ENCODE results near the gene AMY1A.
"Not testable (repeated sequence)": the region's sequence is repeated elsewhere in the genome, so short reads cannot be mapped to it uniquely, and the experiment has no call there.

DNA sequence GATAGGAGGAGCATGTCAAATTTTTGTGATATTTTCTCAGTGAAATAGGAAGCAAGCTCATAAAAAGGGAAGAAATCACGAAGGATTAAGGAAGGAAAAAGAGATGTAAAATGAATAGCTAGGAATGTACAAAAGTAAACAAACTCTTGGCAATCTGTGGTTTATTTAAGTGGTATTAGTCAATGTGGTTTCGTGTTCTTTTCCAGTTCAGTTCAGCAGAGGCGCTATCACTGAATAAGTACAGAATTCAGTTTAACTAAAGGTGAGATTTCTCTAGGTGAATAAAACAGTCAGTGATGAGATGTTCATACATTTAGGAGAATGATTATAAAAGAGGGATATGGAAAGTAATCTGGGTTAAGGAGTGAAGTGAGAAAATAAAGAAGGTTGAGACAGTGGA is 11.7 kb upstream of the AMY1A start:
- TF ChIP-seq CTCF (IDR thresholded peaks at IDR 0.05); TCF7 (CRISPR knock-in tag; IDR thresholded peaks at IDR 0.05; ENCODE audit: low read depth); FOXP4 (CRISPR knock-in tag; IDR thresholded peaks at IDR 0.05): not testable (repeated sequence)
- TF ChIP-seq, protein P1, sequence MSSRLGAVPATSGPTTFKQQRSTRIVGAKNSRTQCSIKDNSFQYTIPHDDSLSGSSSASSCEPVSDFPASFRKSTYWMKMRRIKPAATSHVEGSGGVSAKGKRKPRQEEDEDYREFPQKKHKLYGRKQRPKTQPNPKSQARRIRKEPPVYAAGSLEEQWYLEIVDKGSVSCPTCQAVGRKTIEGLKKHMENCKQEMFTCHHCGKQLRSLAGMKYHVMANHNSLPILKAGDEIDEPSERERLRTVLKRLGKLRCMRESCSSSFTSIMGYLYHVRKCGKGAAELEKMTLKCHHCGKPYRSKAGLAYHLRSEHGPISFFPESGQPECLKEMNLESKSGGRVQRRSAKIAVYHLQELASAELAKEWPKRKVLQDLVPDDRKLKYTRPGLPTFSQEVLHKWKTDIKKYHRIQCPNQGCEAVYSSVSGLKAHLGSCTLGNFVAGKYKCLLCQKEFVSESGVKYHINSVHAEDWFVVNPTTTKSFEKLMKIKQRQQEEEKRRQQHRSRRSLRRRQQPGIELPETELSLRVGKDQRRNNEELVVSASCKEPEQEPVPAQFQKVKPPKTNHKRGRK (CRISPR knock-in tag; IDR thresholded peaks at IDR 0.05; ENCODE audit: borderline replicate concordance) = not testable (repeated sequence)

All from WTC11 (cell line).